GM12874 (cell line): ENCODE measurements around the gene VASN.
A peak's percentile ranks its signal among the peaks of the same experiment; 100 is the strongest.

Experiments used
- TF ChIP-seq, protein P1 (sequence below): IDR thresholded peaks from 2 replicates; pipeline ENCODE4 v1.5.1; 2011; ENCODE audit warnings: low read depth, mild to moderate bottlenecking, control low read depth, low read length, moderate library complexity; ENCODE audit not compliant: insufficient read depth

The VASN gene

DNA sequence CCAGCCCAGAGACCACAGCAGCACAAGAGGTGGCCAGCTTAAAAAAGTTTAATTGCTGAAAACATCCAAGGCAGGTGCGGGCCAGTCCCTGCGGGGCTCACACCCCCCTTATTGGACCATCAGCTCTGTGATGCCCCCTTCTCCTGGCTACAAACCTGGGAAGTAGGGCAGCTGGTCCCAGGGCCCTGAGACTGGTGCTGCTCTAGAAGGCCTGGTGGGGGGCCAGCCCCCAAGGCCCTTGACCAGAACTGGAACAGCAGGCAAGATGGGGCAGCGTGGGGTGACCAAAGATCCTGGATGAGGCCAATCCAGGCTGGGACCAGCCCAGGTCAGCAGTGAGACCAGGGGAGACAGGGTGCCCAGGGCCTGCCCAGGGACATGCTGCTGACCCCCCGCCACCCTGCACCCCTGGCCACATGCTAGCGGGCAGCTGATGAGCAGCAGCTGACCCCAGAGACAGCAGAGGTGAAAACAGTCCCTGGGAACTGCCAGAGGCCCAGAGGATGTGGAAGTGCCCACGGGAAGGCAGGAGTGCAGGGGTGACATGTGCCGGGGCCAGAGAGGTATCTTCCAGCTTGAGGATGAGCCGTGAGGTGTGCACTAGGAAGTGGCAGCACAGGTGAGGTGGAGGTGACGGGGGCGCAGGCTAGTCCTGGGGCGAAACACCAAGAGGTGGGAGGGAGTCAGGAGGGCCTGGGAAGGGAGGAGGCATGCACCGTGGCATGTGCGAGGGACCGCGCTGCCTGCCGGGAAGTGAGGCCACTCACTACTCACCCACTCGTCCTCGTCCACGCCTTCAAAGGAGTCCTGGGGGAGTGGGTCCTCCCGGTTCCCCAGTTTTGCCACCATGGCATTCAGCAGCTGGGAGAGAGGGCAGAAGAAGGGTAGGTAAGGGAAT lies 16.9 kb upstream of the VASN start:
- TF ChIP-seq, protein P1, sequence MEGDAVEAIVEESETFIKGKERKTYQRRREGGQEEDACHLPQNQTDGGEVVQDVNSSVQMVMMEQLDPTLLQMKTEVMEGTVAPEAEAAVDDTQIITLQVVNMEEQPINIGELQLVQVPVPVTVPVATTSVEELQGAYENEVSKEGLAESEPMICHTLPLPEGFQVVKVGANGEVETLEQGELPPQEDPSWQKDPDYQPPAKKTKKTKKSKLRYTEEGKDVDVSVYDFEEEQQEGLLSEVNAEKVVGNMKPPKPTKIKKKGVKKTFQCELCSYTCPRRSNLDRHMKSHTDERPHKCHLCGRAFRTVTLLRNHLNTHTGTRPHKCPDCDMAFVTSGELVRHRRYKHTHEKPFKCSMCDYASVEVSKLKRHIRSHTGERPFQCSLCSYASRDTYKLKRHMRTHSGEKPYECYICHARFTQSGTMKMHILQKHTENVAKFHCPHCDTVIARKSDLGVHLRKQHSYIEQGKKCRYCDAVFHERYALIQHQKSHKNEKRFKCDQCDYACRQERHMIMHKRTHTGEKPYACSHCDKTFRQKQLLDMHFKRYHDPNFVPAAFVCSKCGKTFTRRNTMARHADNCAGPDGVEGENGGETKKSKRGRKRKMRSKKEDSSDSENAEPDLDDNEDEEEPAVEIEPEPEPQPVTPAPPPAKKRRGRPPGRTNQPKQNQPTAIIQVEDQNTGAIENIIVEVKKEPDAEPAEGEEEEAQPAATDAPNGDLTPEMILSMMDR, result no peak

DNA sequence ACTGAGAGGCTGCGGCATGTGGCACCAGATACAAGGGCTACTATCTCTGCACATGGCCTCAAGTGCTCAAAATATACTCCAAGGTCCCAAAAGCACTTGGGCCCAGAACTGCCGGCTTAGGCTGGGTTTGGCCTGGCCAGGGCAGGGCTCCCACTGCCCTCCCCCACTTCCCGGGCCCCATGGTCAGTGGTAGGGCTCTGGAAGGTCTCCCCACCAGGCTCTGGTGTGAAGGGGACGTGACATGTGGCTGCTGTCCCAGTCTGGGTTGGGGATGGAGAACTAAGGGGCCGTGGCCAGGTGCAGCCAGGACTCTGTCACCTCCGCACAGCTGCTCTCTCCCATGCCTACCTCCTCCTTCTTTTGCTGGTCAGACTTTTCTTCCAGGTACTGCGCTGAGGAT lies 14.8 kb upstream of the VASN start:
- TF ChIP-seq, protein P1, result no peak

DNA sequence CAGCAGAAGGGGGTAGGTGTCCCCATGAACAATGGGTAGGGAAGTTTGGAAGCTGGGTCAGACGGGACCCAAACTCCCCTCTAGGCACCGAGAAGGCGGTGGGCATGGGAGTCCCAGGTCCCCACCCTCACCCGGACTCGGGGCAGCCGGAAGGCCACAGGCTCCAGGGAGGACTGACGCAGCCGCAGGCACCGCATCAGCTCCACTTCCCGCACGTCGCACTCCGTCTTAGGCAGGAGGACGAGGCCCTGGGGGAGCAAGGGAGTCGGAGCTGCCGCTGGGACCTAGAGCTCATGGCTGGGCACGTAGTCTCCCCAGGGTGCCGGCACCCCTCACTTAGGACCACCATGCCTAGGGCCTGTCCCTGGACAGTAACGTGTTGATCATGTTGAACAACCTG lies 13.4 kb upstream of the VASN start:
- TF ChIP-seq, protein P1, result no peak

DNA sequence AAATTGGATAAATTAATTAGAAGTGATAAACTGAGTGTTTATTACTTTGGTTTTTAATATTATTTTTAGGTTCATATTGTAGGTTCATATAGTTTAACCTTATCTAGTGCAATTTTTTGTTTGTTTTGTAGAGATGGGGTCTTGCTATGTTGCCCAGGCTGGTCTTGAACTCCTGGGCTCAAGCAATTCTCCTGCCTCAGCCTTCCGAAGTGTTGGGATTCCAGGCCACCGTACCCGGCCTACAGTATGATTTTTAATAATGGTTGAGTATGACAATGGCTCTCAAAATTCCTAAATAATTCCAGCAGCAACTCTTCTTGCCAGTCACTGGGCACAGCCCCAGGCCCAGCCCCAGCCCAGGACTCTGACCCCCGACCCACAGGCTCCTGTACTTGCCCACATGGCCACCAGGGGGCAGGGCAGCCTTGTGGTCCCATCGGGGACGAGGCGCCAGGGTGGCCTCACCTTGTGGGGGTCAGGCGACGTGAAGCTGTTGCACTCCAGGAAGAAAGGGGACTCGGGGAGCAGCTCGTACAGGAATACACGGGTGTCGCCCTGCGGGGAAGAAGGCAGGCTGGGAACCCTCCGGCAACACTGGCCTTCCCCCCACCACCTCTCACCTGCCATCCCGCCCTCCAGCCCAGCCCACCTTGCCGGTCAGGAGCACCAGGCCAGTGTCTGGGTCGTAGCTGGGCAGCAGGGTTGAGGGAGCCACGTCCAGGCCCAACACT lies 12.7 kb upstream of the VASN start:
- TF ChIP-seq, protein P1, result peak; percentile 94

DNA sequence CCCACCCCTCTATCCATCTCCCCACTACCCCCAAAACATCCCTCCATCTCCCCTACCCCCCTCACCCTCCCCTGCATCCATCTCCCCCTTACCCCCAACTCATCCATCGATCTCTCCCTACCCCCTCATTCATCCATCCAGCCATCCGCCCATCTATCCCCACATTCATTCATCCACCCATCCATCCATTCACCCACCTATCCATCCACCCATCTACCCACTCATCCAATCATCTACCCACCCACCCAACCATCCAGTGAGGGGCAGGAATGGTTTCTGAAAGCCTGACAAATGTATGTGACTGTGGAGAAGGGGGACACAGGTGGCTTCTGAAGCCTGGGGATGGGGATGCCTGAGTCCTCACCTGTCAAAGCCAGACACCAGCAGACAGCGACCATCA lies 11.7 kb upstream of the VASN start:
- TF ChIP-seq, protein P1, result no peak

DNA sequence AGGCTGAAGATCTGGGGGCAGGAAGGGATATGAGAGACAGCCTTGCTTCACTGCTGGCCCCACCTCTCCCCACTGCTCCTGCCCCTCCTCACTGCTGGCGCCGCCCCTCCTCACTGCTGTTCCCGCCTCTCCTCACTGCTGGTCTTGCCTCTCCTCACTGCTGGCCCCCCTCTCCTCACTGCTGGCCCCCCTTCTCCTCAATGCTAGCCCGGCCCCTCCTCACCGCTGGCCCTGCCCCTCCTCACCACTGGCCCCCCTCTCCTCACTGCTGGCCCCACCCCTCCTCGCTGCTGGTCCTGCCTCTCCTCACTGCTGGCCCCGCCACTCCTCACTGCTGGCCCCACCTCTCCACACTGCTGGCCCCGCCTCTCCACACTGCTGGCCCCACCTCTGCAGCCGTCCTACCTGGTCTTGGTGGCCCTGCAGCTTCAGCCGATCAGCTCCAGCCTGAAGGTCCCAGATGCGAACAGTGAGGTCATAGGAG lies 11.1 kb upstream of the VASN start:
- TF ChIP-seq, protein P1, result no peak
